Stimulated activated CD8-positive, alpha-beta memory T cell treated with anti-CD3 and anti-CD28 coated beads, Interleukin-7, amount 100 ng/mL, for 4 hours (primary cell): ENCODE measurements around the gene STX8.
"Not testable (repeated sequence)": the region's sequence is repeated elsewhere in the genome, so short reads cannot be mapped to it uniquely, and the experiment has no call there.

Source experiments
- DNase-seq, 2 donors: peaks; one replicate each; pipeline ENCODE4 v3.0.0-alpha.2; 2020; ENCODE audit warnings: low read depth in 2 of 2

STX8 gene

DNA sequence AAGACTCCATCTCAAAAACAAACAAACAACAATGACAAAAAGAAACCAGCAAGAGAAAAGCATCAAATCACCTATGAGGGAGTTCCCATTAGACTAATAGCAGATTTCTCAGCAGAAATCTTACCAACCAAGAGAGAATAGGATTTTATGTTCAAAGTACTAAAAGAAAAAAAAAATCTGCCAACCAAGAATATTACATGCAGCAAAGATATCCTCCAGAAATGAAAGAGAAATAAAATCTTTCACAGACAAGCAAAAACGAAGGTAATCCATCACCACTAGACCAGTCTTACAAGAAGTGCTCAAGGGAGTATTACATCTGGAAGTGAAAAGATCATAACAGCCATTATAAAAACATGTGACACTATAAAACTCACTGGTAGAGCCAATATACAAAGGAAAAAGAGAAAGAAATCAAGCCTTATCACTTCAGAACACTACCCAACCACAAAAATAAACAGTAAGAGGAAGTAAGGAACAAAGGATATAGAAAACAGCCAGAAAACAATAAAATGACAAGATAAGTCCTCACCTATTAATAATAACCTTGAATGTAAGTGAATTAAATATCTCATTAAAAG is 66.3 kb downstream of the STX8 start:
- no peak for DNase-seq

DNA sequence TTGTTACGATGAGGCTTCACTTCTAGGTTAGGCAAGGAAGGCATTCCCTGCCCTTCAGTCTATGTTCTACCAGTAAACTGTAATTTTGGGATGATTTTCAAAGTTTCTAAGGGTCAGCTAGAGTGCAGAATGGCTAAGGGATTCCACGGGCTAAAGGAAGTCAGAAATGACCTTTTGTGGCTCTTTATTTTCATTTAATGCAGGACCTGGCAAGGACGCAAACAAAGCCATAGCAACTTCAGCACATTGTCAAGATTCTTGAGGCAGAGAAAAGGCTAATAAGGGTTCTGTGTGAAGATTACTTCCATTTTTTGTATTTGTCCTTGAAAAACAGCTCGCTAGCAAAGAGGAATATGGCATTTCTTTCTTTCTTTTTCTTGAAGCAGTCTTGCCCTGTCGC is 76.6 kb downstream of the STX8 start:
- DNase-seq: no peak

DNA sequence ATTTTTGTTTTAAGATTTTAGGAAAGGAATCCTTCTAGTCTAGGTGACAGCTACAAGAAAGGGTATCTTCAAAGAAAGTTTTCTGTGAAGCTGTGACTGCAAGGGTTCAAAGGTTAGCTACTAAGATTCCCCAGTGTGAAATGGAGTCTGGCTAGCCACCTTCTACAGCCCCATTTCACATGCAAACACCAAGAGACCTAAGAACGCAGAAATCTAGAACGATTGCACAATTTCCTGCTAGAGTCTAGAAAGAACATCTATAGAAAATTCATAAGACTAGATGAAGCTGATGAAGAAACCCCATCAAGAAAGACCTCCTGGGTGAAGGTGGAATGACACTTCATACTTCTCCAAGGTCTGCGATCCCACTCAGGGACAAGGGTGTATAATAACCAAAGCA is 77.1 kb downstream of the STX8 start:
- DNase-seq: no peak

DNA sequence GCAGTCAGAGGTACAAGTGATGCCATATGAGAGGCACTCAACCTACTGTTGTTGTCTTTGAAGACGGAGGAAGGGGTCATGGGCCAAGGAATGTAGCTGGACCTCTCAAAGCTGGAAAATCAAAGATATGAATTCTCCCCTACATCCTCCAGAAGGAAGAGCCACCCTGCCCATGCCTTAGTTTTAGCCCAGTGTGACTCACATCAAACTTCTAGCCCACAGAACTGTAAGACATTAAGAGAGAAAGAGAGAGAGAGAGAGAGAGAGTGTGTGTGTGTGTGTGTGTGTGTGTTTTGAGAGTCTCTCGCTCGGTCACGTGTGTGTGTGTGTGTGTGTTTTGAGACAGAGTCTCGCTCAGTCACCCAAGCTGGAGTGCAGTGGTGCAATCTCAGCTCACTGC is 87.1 kb downstream of the STX8 start:
- DNase-seq: no peak

DNA sequence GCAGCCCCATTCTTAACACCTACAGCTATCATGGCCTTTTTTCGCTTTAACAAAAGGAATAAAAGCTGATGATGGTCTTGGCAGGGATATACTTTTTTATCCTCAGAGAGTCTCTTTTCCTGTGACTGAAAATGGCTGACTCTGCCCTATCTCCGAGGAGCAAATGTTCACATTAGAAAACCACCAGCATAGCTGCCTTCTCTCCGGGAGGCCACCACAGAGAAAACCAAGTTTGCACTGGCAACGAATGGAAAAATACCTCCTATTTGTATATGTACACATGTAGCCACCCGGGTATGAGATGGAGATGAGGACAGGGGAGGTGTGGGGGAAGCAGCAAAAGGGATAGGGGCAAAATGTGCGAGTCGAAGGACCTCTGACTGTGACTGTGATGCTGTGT is 88.2 kb downstream of the STX8 start:
- DNase-seq: no peak

DNA sequence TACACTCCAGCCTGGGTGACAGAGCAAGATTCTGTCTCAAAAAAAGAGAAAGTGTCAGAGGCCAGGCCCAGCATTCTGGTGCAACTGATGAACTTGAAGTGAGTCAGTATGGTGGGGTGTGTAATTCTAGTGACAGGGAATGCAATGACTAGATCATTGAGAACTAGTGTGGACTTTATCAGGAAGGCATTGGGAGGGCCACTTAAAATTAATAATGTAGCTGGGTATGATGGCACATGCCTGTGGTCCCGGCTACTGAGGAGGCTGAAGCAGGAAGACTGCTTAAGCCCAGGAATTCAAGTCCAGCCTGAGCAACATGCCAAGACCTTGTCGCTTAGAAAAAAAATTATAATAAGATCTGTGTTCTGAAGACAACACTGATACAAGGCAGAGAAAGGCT is 90.8 kb downstream of the STX8 start:
- DNase-seq: no peak

DNA sequence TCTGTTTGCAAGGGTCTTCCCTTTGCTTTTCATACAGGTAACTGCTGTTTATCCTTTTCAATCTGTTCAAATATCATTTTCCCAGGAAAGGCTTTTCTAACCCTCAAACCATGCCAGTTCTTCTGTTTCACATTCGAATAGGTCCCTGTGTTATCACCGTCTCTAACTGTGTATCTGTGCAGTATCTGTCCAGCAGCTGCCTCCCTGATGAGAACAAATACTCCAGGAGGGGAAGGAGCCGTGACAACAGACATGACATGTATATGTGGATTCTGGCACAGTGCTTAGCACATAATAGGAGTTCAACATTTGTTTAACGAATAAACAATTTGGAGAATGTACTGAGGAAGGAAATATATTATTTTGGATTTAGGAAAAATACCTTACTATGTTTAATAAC is 95.7 kb downstream of the STX8 start:
- DNase-seq: no peak

DNA sequence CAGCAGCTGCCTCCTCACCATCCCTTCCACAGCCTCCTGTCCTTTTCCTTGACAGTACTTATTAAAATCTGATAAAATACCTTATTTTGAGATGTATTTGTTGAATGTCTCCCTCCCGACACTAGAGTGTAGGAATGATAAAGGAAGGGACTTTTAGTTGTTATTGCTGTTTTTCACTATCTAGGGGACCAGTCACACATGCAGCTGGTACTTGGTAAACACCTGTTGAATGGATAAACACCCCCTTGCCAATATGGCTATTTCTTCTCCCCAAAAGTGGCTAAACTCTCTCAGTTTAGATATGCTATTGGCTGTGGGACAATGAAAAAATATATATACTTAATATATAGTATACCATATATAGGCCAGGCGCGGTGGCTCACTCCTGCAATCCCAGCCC is 96.7 kb downstream of the STX8 start:
- no peak for DNase-seq

DNA sequence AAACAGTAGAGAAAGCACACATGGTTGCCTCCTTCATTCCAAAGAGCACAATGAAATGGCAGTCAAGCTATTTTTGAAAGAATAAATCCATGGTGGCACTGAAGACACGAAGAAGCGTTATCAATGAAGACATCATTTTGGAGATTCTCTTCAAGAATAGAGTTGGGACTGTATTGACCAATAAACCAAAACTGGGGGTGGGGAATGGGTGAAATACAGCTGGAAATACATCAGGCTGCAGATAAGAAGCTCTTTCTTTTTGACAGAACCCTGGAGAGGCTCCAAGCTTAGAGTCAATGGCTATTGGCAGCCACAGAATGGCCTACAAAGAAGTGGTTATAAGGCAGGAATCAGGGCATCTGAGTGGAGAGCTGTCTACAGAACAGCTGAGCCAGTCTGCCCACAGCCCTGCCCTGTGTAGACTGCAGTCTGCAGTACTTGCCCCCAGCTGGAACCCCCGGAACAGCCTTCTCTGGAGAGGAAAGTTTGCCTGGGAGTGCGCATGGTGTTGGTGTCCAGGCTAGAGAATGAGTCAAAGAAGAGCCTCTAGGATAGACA is 100.4 kb downstream of the STX8 start:
- no peak for DNase-seq

DNA sequence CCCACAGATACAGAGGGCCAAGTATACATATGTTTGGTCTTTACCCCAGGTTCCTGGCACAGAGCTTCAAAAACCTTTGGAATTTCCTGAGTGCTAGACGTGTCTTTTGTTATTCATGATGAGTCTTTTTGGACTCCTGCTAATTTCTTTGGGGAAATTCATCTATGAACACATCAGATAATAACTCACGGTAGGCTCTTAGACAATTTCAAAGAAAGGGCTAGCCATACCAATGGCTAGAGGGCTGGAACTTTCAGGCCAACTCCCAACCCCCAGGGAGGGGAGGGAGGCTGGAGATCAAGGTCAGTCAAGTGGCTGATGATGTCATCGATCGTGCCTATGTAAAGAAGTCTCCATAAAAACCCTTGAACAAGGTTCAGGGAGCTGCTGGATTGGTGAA is 101.9 kb downstream of the STX8 start:
- no peak for DNase-seq

DNA sequence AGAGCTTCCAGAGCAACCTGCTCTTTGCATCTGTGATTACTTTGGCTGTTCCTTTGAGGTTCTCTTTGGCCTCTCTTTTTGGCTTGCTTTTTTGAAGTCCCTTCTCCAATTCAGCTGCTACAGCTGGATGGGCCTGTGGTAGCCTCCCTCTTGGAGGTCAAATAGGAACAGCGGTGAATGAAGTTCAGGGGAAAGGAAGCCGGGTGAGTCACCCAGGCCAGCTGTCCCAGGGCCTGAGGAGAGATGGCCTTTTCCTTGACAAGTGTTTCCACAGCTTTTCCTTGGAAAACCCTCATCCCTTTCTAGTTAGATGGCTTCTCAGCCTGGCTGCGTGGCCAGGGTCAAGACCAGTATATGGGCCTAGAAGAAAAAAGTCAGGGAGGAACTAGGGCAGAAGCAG is 103.1 kb downstream of the STX8 start:
- no peak for DNase-seq

DNA sequence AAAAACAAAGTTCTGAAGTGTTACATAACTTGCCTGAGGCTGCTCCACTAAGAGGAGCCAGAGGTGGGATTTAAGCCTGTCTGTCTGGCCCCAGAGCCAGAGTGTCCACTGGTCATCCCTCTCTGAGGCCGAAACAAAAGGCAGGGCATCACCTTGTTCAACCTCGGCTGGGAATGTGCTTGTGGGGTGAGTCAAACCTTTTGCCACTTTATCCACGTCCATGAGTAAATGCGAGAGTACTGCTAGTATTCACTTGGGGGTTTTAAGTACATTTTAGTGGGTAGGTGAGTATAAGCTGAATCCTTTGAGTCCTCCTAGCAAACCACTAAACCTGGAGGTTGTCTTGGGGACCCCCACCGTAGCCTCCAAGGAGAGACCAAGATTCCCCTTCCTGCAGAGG is 103.5 kb downstream of the STX8 start:
- DNase-seq: no peak

DNA sequence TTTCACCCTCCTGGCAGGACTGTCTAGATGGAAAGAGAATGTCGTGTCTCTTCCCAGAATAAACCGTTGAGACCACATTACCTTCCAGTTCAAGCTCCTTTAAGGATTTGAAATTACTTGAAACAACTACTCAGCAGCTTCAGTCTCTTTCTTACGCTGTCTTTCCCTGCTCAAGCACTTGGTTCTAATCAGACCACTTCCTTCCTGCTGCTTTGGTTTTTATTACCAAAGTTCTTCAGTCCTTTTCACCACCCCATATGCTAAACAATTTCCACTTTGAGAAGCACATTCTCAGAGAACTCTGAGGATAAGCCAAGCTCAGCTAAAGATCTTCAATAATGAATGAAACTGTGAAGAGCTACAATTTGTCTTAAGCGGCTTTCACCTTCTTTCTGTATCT is 105.4 kb downstream of the STX8 start:
- DNase-seq: no peak

DNA sequence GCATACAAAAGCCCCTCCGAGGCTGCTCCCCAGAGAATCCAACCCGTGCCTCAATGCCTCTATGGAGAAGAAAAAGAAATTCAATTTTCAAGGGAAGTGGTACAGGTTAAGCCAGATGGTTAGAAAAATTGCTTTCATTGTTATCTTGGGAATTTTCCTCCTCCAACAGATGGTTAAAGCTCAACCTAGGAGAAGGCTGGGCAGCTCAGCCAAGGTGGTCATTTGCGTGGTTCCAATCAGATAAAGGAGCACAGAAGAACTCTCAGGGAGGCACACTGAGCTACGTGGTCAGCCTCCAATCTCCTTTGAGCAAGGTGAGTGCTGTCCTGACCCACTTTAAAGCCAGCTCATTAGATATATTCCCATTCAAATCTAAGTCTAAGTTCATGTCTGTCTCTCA is 106.7 kb downstream of the STX8 start:
- DNase-seq: no peak

DNA sequence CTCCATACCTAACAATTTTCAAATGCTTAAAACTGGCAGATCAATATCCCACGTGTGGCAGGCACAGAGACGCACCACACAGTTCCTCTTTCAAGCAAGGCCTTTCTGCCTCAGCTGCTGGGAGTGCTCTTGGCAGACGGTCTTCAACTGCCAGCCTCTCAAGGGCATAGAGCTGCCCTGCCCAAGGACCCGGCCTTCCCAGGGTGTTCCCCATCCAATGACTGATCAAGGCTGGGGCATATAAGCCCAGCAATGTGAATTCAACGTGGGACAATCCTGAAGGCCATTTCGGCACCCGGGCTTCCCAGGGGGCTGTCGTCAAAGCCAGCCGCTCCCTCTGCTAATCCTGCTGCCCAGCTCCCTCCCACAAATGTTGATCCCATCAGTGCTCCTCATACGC is 107.1 kb downstream of the STX8 start:
- no peak for DNase-seq

DNA sequence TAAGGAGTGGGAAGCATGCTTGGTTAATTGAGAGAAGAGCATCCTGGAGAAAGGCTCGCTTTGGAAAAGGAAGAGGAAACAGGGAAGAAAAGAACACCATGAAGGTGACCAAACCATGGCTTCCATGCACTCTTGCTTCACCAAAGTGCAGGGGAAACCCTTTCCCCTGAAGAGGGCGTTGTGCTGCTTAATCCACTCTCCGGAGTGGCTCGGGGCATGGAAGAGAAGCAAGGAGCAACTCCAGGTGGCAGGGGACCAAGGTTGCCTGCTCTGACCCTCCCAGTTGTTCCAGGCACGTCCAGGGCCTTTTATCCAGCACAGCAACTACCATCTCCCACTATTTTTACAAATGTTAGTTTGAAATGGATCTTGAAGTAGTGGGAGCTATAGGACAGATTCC is 108.1 kb downstream of the STX8 start:
- DNase-seq: no peak

DNA sequence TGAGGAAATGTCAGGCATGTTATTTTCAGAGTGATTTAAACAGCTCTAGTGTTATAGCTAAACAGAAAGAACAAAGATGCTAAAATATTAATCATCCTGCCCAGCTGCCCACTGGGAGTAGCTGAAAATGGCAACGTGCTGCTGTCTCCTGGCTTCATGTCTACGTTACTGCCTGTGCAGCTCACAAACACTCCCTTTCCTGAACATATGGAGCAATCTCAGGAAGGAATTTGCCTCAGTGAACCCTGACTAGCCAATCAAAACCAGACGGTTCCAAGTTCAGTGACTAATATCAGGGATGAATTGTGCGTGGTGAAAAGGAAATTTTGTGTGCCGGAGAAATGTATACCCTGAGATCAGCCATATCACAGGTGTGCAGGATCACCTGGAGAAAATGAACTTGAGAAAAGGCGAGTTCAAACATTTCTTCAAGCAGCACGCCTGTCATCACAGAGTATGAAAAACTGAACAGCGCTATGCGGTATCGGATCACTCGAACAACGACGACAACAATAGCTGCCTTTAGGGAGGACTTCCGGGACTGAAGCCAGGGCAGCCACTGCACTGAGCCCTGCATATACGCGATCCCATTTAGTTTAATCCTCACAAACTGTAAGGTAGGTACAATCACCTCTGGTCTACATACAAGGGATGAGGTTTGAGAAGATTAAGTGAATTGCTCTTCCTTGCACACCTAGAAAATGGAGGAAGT is 110.3 kb downstream of the STX8 start:
- DNase-seq: no peak

DNA sequence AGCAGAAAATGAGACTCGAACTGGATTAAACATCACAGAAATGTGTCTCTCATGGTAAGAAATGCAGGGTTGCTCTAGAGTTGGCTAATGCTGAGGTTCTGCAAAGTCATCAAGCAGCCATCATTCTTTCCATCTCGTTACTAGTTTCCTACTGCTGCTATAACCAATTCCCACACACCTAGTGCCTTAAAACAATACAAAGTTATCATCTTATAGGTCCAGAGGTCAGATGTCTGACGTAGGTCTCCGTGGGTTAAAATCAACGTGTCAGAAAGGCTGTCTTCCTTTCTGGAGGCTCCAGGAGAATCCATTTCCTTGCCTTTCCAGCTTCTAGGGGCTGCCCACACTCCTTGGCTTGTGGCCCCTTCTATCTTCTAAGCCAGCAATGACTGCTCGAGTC is 118.6 kb downstream of the STX8 start:
- DNase-seq: no peak

DNA sequence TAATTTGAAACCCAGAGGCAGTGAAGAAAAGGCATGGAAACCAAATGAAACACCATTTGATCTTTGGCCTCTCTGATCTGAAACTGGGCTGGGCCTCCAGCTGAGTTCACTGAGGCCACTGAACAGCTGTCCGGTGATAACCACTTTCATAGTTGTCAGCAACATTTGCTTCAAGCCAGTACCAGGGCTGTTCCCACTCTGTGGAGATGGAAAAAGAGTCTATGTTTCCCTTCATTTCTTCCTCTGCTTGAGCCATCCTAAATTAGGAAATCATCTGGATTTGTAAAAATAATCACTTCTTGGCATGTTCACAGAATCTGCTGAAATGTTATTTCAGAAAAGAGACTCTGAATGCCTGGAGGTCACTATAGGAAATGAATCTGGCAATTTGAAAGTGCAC is 119.3 kb downstream of the STX8 start:
- no peak for DNase-seq

DNA sequence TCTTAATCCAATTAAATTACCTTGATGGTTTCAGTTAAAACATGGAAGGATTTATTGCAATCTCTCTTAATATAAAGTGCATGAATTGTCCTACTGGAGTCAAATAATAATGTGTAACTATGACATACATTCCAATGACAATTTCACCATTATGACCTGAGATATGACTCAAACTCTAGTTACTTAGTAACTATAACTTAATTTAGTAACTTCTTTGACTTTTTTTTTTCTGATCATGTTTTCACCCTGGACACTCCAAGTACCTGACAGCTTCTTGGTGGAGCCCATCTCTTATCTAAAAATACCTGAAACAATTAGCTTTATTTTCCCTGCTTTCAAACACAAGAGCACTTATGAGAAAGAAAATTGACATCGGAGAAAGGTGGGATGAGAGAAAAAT is 123.7 kb downstream of the STX8 start:
- no peak for DNase-seq

DNA sequence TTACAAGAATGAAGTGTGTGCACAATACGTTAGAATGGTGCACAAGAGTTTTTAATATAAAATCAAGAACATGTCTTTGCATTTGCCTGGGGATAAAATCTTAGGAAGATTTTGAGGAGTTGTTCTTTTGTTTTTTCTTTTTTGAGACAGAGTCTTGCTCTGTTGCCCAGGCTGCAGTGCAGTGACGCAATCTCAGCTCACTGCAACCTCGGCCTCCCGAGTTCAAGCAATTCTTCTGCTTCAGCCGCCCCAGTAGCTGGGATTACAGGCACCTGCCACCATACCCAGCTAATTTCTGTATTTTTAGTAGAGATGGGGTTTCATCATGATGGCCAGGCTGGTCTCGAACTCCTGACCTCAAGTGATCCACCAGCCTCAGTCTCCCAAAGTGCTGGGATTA is 128.3 kb downstream of the STX8 start:
- not testable (repeated sequence) for DNase-seq

DNA sequence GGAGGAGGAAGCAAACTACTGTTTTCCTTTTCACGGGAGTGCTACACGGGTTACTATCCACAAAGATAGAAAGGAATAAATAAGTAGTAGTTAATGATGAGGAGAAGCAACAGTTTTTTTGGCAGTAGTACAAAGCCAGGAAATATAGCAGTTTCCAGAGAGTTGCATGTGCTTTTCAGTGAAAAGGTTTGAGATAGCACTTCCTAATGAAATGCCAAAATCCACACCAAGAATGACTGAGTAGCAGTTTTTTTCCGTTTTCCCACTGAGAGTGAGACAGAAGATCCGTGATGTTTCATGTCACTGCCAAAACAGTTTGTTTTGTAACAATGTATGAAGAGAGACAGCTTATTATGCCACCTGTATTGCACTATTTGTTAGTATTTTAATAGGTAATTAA is 129.1 kb downstream of the STX8 start:
- no peak for DNase-seq

DNA sequence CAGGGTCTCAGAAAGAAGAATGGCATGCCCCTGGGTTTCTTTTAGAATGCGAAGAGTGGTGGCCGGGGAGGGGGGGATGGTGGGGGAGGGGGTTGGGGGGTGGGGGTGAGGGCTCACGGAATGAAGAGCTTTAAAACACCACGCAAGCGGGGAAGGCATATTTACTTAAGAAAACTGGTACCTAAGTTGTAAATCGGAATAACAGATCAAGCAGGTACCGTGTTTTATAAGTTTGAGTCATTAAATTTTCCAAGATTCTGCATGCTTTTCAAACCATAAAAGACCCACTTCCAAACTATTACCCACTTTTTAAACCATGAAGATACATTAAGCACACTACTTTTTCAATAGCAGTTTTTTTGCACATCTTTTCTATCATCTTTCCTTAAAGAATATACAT is 130.2 kb downstream of the STX8 start:
- no peak for DNase-seq

DNA sequence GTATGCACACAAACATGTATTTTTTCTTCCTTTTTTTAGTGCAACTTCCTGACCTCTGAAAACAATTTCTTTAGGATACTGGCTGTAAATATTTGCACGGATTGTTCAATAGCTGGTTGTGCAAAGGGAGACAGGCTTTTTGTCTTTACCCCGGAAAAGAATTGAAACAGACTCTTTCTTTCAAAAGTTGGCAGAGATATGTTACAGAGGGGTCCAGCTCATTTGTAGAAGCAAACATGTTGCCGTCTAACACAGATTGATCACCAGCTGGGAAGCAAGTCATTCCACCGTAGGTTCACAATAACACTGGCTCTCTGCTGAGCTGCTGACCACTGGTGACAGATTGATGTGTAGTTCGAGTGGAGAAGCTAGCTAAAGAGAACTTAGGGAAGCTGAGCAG is 130.9 kb downstream of the STX8 start:
- DNase-seq: no peak
